Common myeloid progenitor, CD34-positive (primary cell): ENCODE results near the gene SLX1B. TPM values are rescaled to one million over a fixed set of nuclear protein-coding genes. Genes with fewer than 3 reads are reported as not detected.
"Not testable (repeated sequence)": the region's sequence is repeated elsewhere in the genome, so short reads cannot be mapped to it uniquely, and the experiment has no call there.

ENCODE experiments used
- CTCF ChIA-PET: fragments of 350-600 bp; sonication (Branson Sonifier 250); formaldehyde crosslinking; loops from one replicate; lab custom pipeline; 2021; ENCODE audit warnings: antibody characterized with exemption; lab: Charles Lee
- POLR2A ChIA-PET: fragments of 350-600 bp; sonication (Branson Sonifier 250); formaldehyde crosslinking; loops from one replicate; lab custom pipeline; 2021; ENCODE audit warnings: antibody characterized with exemption; lab: Charles Lee
- DNase-seq, 3 donors: peaks; one replicate each; pipeline versions ENCODE4 v3.0.0 to v3.0.0-alpha.2; 2013
- H3K27ac ChIP-seq, 2 experiments: 1 replicate in 1 of 2; 2 replicates in 1 of 2; pipeline ENCODE4 v1.7.0; 2013; ENCODE audit warnings: inconsistent platforms in 2 of 2, low read length in 2 of 2, mild to moderate bottlenecking in 2 of 2, low read depth in 1 of 2, moderate library complexity in 1 of 2; ENCODE audit not compliant: severe bottlenecking in 2 of 2, insufficient read depth in 1 of 2, poor library complexity in 1 of 2
- H3K27me3 ChIP-seq, 5 experiments: replicated peaks in 2 of 5; 1 replicate in 3 of 5; 2 replicates in 2 of 5; pipeline versions ENCODE4 v1.6.1 to v1.7.0; 2013; ENCODE audit warnings: low read length in 4 of 5, mild to moderate bottlenecking in 2 of 5, moderate library complexity in 2 of 5, inconsistent platforms in 1 of 5; ENCODE audit not compliant: insufficient read depth in 5 of 5, control insufficient read depth in 4 of 5
- H3K36me3 ChIP-seq, 4 experiments: 1 replicate in 2 of 4; 2 replicates in 2 of 4; pipeline versions ENCODE4 v1.6.1 to v1.7.0; 2013; ENCODE audit warnings: low read length in 3 of 4, control low read depth in 1 of 4, mild to moderate bottlenecking in 1 of 4; ENCODE audit not compliant: control insufficient read depth in 4 of 4, insufficient read depth in 4 of 4
- H3K4me1 ChIP-seq, 4 experiments: 1 replicate in 3 of 4; 2 replicates in 1 of 4; pipeline versions ENCODE4 v1.6.1 to v1.7.1; 2013; ENCODE audit warnings: low read length in 3 of 4, mild to moderate bottlenecking in 3 of 4, control low read depth in 1 of 4, inconsistent platforms in 1 of 4, moderate library complexity in 1 of 4; ENCODE audit not compliant: control insufficient read depth in 4 of 4, insufficient read depth in 4 of 4; ENCODE audit errors: control extremely low read depth in 1 of 4
- H3K4me3 ChIP-seq, 7 experiments: 1 replicate in 4 of 7; 2 replicates in 3 of 7; pipeline versions ENCODE4 v1.5.1 to v1.7.0; 2013; ENCODE audit warnings: mild to moderate bottlenecking in 7 of 7, low read length in 6 of 7, moderate library complexity in 6 of 7, inconsistent platforms in 2 of 7, low read depth in 2 of 7, control low read depth in 1 of 7; ENCODE audit not compliant: insufficient read depth in 4 of 7, control insufficient read depth in 1 of 7; ENCODE audit errors: extremely low read depth in 1 of 7
- H3K9me3 ChIP-seq, 5 experiments: 1 replicate in 4 of 5; 2 replicates in 1 of 5; pipeline versions ENCODE4 v1.6.1 to v1.7.1; 2013; ENCODE audit warnings: low read length in 4 of 5, mild to moderate bottlenecking in 2 of 5, inconsistent platforms in 1 of 5, low read depth in 1 of 5, moderate library complexity in 1 of 5; ENCODE audit not compliant: control insufficient read depth in 4 of 5, insufficient read depth in 2 of 5; ENCODE audit errors: control extremely low read depth in 1 of 5
- WGBS: methylation state at CpG from one replicate; pipeline ENCODE4 v1.1.5; 2013; ENCODE audit not compliant: insufficient coverage; 5-methylcytosine and 5-hydroxymethylcytosine counted together
- polyA plus RNA-seq: library from polyadenylated mRNA; unstranded; fragments of 120-200 nt; gene quantifications from one replicate; pipeline ENCODE4 v1.2.1, GENCODE V29; 2013

The SLX1B gene
- polyA plus RNA-seq = 13.2 TPM

DNA sequence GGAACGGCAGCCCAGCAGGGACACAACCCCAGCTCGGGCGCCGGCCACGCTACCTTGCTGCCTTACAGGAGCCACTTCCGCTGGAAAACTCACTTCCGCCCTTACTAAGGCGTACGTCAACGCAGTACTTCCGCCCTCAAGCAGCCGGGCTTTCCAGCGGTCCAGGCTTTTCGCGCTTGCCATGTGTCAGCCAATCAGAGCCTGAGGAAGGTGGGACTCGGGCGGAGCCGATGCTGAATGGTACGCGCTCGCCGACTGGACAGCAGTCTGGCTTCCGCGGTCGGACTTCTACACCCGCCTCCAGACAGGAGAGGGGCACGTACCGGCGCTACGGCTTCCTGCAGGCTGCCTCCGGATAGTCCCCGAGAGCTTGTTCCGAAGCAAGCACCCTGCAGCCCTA is at the start of gene SLX1B, which contains the start of gene BOLA2:
Gene SLX1B (plus strand): TSS at position 265 of the 400 bp plus-strand sequence.
Gene BOLA2 (minus strand): TSS at position 83 of the 400 bp plus-strand sequence. CDS start 98 bp downstream, outside the sequence.
- H3K27ac ChIP-seq, POLR2A ChIA-PET, H3K36me3 ChIP-seq, H3K4me1 ChIP-seq, H3K9me3 ChIP-seq, H3K27me3 ChIP-seq, DNase-seq, CTCF ChIA-PET, H3K4me3 ChIP-seq: not testable (repeated sequence)
- no CpG with 5 or more reads among the region's 33 CpGs for WGBS

- H3K4me1 ChIP-seq, H3K27me3 ChIP-seq, POLR2A ChIA-PET, H3K4me3 ChIP-seq, H3K36me3 ChIP-seq, DNase-seq, H3K27ac ChIP-seq, CTCF ChIA-PET, H3K9me3 ChIP-seq: not testable (repeated sequence)
- WGBS = no CpG with 5 or more reads among the region's 7 CpGs
These were observed 49.1 kb upstream of the SLX1B start for GRCh38 chr16:29405249-29405648.

GRCh38 chr16:29423587-29423986 is 30.7 kb upstream of the SLX1B start:
- WGBS = no CpG with 5 or more reads among the region's 2 CpGs
- POLR2A ChIA-PET, H3K36me3 ChIP-seq, H3K27me3 ChIP-seq, H3K27ac ChIP-seq, CTCF ChIA-PET, H3K4me3 ChIP-seq, DNase-seq, H3K4me1 ChIP-seq, H3K9me3 ChIP-seq: not testable (repeated sequence)

DNA sequence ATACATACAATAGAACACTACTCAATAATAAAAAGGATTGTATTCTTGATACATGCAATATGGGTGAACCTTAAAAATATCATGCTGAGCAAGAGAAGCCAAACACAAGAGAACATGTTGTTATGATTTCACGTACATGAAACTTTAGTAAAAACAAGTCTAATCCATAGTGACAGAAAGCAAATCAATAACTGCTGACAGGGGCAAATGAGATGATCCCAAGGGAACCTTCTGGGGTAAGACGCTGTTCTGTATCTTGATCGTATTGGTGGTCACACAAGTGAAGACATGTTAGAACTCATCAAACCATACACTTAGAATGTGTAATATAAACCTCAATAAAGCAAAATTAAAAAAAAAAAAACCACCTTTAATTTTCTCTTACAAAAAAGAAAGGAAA is 28.9 kb upstream of the SLX1B start:
- H3K36me3 ChIP-seq, H3K9me3 ChIP-seq, POLR2A ChIA-PET, DNase-seq, H3K4me1 ChIP-seq, CTCF ChIA-PET, H3K4me3 ChIP-seq, H3K27me3 ChIP-seq, H3K27ac ChIP-seq: not testable (repeated sequence)
- WGBS = no CpG with 5 or more reads among the region's 3 CpGs

GRCh38 chr16:29453754-29454153 is 579 bp upstream of the SLX1B start:
- H3K9me3 ChIP-seq, H3K27ac ChIP-seq, DNase-seq, H3K27me3 ChIP-seq, POLR2A ChIA-PET, H3K4me3 ChIP-seq, CTCF ChIA-PET, H3K36me3 ChIP-seq, H3K4me1 ChIP-seq: not testable (repeated sequence)
- WGBS = no CpG with 5 or more reads among the region's 21 CpGs

GRCh38 chr16:29454828-29455227 is 495 bp downstream of the SLX1B start:
- not testable (repeated sequence) for H3K36me3 ChIP-seq
- WGBS = no CpG with 5 or more reads among the region's 29 CpGs

DNA sequence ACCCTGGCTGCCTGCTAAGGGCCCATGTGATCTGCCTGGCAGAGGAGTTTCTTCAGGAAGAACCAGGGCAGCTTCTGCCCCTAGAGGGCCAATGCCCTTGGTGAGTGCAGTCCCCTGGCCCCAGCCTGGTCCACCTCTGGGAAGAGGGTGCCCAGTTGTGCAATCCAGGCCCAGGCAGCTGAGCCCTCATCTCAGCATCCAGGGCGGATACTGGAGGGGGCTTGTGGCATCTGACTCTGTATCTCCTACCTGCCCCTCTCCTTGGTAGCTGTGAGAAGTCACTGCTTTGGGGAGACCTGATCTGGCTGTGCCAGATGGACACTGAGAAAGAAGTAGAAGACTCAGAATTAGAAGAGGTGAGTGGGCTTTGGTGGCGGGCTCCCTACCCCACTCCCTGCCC is 3.3 kb downstream of the SLX1B start:
- H3K4me3 ChIP-seq, H3K9me3 ChIP-seq, POLR2A ChIA-PET, CTCF ChIA-PET, H3K27me3 ChIP-seq, DNase-seq, H3K27ac ChIP-seq, H3K4me1 ChIP-seq, H3K36me3 ChIP-seq: not testable (repeated sequence)
- WGBS = no CpG with 5 or more reads among the region's 2 CpGs

More at GRCh38 chr16:29454828-29455227, 495 bp downstream of the SLX1B start:
- H3K4me3 ChIP-seq, H3K27ac ChIP-seq, H3K4me1 ChIP-seq, POLR2A ChIA-PET, H3K27me3 ChIP-seq, H3K9me3 ChIP-seq, DNase-seq, CTCF ChIA-PET: not testable (repeated sequence)
